ENCODE data around the gene PRR5L. TPM values are rescaled to one million over a fixed set of nuclear protein-coding genes. Genes with fewer than 3 reads are reported as not detected.

Gene PRR5L
- total RNA-seq, 1 experiment from 2014 or later, result not detected

DNA sequence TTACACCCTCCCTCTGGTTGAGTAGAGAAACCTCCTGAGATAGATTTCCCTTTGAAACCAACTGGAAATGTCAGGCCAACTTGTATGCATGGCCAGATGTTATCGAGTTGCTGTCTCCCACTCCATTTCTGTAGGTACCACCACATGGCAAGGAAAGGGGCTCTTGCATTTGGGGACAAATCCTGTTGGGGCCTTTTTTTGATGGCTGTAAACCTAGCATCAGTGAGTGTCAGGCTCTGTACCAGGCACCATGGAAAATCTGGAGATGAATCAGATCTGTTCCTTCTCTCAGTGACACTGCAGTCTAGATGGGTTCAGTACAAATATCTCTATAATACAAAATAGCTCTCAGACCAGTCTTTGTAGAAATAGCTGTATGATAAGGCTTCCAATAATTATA lies 155.6 kb downstream of the PRR5L start:
- H3K4me1 Mint-ChIP-seq (ENCODE audit: low read depth, unreplicated experiment), result peaks cover 46% of the 10 kb centered on the region
- peaks cover 35% of the 10 kb centered on the region for H3K4me1 ChIP-seq
- no peak overlapping the region for H3K4me3 ChIP-seq (ENCODE audit: low read depth, low read length)
- TF ChIP-seq, protein P1, sequence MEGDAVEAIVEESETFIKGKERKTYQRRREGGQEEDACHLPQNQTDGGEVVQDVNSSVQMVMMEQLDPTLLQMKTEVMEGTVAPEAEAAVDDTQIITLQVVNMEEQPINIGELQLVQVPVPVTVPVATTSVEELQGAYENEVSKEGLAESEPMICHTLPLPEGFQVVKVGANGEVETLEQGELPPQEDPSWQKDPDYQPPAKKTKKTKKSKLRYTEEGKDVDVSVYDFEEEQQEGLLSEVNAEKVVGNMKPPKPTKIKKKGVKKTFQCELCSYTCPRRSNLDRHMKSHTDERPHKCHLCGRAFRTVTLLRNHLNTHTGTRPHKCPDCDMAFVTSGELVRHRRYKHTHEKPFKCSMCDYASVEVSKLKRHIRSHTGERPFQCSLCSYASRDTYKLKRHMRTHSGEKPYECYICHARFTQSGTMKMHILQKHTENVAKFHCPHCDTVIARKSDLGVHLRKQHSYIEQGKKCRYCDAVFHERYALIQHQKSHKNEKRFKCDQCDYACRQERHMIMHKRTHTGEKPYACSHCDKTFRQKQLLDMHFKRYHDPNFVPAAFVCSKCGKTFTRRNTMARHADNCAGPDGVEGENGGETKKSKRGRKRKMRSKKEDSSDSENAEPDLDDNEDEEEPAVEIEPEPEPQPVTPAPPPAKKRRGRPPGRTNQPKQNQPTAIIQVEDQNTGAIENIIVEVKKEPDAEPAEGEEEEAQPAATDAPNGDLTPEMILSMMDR (IDR thresholded peaks at IDR 0.05; ENCODE audit: insufficient read depth in 1 of 2, low read depth in 1 of 2, low read length in 1 of 2, severe bottlenecking in 1 of 2, unreplicated experiment in 1 of 2), result no peak
- intact Hi-C loops (cut with micrococcal nuclease; ENCODE audit: unreplicated experiment), result no loop called here
- no peaks in the 10 kb centered on the region for H3K27me3 Mint-ChIP-seq (ENCODE audit: insufficient read depth, unreplicated experiment)
- ChIA-PET CTCF (no interaction called here), POLR2A (no interaction called here)
- no peaks in the 10 kb centered on the region for H3K27me3 ChIP-seq (replicated peaks; ENCODE audit: control insufficient read depth, insufficient read depth, low read length)
- no peak for DNase-seq
- no peaks in the 10 kb centered on the region for H3K9me3 Mint-ChIP-seq (ENCODE audit: unreplicated experiment)
- no peaks in the 10 kb centered on the region for H3K36me3 Mint-ChIP-seq (ENCODE audit: insufficient read depth, unreplicated experiment)
- H3K9me3 ChIP-seq, result no peaks in the 10 kb centered on the region
- BruUV-seq (replicated peaks), result no TSS peak
- H3K36me3 ChIP-seq (ENCODE audit: control insufficient read depth, insufficient read depth, low read length), result no peaks in the 10 kb centered on the region
- no peak overlapping the region for H3K27ac Mint-ChIP-seq (ENCODE audit: unreplicated experiment)
- H3K4me3 Mint-ChIP-seq (ENCODE audit: unreplicated experiment), result no peak overlapping the region

DNA sequence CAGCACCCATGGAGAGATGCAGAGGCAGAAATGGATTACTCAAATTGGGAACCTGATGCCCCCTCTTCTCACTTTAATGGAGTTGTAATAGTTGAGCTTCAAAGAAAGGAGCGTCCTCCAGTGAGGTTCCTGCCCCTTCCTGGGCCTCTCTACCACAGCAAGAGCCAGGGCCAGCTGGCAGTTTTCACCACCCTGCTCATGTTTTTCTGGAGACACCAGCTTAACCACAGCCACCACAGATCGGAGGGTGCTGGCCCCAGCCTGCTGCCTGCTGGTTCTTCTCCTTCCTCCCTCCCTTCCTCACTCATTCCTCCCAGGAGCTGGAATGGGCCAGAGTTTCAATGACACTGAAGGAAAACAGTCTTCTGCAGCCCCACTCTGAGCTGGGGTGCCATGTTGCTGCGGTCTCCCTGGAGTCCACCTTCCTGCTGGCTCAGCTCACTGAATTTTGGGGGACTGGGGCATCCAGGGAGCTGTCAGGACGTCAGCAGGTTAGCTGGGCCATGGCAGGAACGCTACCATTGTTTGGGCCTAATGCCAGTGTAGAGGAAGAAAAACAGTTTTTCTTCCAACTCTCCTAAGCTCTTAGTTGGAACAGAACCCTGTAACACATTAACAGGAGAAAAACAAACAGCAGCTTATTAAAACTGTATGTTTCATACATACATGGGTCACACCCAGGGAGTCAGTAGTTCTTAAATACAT lies 156.3 kb downstream of the PRR5L start:
- POLR2A ChIA-PET, result no interaction called here
- intact Hi-C loops (cut with micrococcal nuclease; ENCODE audit: unreplicated experiment), result no loop called here
- H3K27me3 ChIP-seq (replicated peaks; ENCODE audit: control insufficient read depth, insufficient read depth, low read length), result no peaks in the 10 kb centered on the region
- Mint-ChIP-seq H3K27me3 (ENCODE audit: insufficient read depth, unreplicated experiment) (no peaks in the 10 kb centered on the region), H3K4me1 (ENCODE audit: low read depth, unreplicated experiment) (peaks cover 46% of the 10 kb centered on the region), H3K9me3 (ENCODE audit: unreplicated experiment) (no peaks in the 10 kb centered on the region), H3K27ac (ENCODE audit: unreplicated experiment) (no peak overlapping the region), H3K4me3 (ENCODE audit: unreplicated experiment) (no peak overlapping the region), H3K36me3 (ENCODE audit: insufficient read depth, unreplicated experiment) (no peaks in the 10 kb centered on the region)
- TF ChIP-seq, protein P1 (IDR thresholded peaks at IDR 0.05; ENCODE audit: insufficient read depth in 1 of 2, low read depth in 1 of 2, low read length in 1 of 2, severe bottlenecking in 1 of 2, unreplicated experiment in 1 of 2), result no peak
- no peak overlapping the region for H3K4me3 ChIP-seq (ENCODE audit: low read depth, low read length)
- no peaks in the 10 kb centered on the region for H3K9me3 ChIP-seq
- CTCF ChIA-PET, result no interaction called here
- DNase-seq, result no peak
- H3K4me1 ChIP-seq, result peaks cover 35% of the 10 kb centered on the region
- no TSS peak for BruUV-seq (replicated peaks)
- H3K36me3 ChIP-seq (ENCODE audit: control insufficient read depth, insufficient read depth, low read length), result no peaks in the 10 kb centered on the region

DNA sequence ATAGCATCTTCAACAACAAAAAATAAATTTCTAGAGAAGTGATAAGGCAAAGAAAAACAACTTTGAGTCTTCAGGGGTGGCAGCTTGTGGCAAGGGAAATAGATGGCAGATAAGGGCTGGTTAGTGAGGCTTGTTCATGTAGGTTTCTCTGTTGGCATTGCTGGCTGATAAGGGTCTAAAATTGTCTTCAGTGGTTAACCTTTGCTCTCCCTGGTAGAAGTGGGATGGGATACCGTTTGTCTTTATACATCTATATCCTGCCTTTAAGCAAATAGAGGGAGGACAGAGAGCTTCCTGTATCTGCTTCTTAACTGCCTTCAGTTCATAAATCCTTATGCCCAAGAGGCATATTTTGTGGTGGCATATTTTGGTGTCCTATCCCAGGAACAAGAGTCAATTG lies 156.9 kb downstream of the PRR5L start:
- Histone ChIP-seq H3K4me3 (ENCODE audit: low read depth, low read length) (no peak overlapping the region), H3K9me3 (no peaks in the 10 kb centered on the region), H3K4me1 (peaks cover 35% of the 10 kb centered on the region), H3K36me3 (ENCODE audit: control insufficient read depth, insufficient read depth, low read length) (no peaks in the 10 kb centered on the region), H3K27me3 (replicated peaks; ENCODE audit: control insufficient read depth, insufficient read depth, low read length) (no peaks in the 10 kb centered on the region)
- POLR2A ChIA-PET, result no interaction called here
- CTCF ChIA-PET, result no interaction called here
- Mint-ChIP-seq H3K36me3 (ENCODE audit: insufficient read depth, unreplicated experiment) (no peaks in the 10 kb centered on the region), H3K27ac (ENCODE audit: unreplicated experiment) (no peak overlapping the region), H3K4me1 (ENCODE audit: low read depth, unreplicated experiment) (peaks cover 46% of the 10 kb centered on the region), H3K9me3 (ENCODE audit: unreplicated experiment) (no peaks in the 10 kb centered on the region), H3K4me3 (ENCODE audit: unreplicated experiment) (no peak overlapping the region), H3K27me3 (ENCODE audit: insufficient read depth, unreplicated experiment) (no peaks in the 10 kb centered on the region)
- TF ChIP-seq, protein P1 (IDR thresholded peaks at IDR 0.05; ENCODE audit: insufficient read depth in 1 of 2, low read depth in 1 of 2, low read length in 1 of 2, severe bottlenecking in 1 of 2, unreplicated experiment in 1 of 2), result no peak
- BruUV-seq (replicated peaks), result no TSS peak
- no peak for DNase-seq
- intact Hi-C loops (cut with micrococcal nuclease; ENCODE audit: unreplicated experiment), result no loop called here
